ENCODE measurements around the gene LRRC46.

DNA sequence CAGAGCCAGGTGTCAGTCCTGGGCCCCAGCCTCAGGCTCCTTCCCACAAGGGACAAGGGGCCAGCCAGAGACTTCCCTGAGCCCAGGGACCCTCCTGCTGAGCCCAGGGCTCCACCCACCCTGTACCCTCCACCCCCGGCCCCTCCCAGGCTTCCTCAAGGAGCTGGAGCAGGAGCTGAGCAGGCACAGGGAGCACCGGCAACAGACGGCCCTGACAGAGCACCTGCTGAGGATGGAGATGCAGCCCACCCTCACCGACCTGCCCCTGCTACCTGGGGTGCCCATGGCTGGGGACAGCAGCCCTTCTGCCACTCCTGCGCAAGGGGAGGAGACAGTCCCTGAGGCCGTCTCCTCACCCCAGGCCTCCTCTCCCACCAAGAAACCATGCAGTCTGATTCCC lies 5.1 kb downstream of the LRRC46 start:
- TF ChIP-seq, protein P1, sequence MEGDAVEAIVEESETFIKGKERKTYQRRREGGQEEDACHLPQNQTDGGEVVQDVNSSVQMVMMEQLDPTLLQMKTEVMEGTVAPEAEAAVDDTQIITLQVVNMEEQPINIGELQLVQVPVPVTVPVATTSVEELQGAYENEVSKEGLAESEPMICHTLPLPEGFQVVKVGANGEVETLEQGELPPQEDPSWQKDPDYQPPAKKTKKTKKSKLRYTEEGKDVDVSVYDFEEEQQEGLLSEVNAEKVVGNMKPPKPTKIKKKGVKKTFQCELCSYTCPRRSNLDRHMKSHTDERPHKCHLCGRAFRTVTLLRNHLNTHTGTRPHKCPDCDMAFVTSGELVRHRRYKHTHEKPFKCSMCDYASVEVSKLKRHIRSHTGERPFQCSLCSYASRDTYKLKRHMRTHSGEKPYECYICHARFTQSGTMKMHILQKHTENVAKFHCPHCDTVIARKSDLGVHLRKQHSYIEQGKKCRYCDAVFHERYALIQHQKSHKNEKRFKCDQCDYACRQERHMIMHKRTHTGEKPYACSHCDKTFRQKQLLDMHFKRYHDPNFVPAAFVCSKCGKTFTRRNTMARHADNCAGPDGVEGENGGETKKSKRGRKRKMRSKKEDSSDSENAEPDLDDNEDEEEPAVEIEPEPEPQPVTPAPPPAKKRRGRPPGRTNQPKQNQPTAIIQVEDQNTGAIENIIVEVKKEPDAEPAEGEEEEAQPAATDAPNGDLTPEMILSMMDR (conservative IDR thresholded peaks at IDR 0.05; ENCODE audit: low read depth in 2 of 2) = no peak
- no peak for TF ChIP-seq EZH2 (IDR thresholded peaks at IDR 0.05; ENCODE audit: low read depth, unreplicated experiment)
- no peak for TF ChIP-seq EZH2phosphoT487 (IDR thresholded peaks at IDR 0.05; ENCODE audit: unreplicated experiment)
- TF ChIP-seq, protein P2, sequence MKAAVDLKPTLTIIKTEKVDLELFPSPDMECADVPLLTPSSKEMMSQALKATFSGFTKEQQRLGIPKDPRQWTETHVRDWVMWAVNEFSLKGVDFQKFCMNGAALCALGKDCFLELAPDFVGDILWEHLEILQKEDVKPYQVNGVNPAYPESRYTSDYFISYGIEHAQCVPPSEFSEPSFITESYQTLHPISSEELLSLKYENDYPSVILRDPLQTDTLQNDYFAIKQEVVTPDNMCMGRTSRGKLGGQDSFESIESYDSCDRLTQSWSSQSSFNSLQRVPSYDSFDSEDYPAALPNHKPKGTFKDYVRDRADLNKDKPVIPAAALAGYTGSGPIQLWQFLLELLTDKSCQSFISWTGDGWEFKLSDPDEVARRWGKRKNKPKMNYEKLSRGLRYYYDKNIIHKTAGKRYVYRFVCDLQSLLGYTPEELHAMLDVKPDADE (IDR thresholded peaks at IDR 0.05) = no peak

All from GM23338 (cell line).